Measurements from ENCODE around the gene NRXN2.

The NRXN2 gene

DNA sequence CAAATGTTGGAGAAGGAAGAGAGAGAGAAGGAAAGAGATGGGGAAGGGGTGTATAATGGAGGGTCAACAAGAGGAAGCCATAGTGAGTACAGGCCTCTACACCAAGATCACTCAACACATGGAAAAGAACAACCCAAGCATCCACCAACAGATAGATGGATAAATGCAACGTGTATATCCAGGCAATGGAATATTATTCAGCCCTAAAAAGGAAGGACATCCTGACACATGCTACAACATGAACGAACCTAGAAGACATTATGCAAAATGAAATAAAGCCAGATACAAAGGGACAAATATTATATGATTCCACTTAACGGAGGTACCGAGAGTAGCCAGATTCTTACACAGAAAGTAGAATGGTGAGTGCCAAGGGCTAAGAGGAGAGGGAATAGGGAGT lies 59.3 kb downstream of the NRXN2 start:
- H3K36me3 ChIP-seq (ENCODE audit: insufficient read depth, low read length): no peaks in the 10 kb centered on the region
- 91% methylated on average over 4 of the region's 4 CpGs for WGBS
- no peak overlapping the region for H3K4me3 ChIP-seq (ENCODE audit: low read length)
- no peak overlapping the region for H3K9ac ChIP-seq (ENCODE audit: low read depth, low read length)
- H3K27ac ChIP-seq (ENCODE audit: low read depth, low read length): no peak overlapping the region
- H3K4me1 ChIP-seq (ENCODE audit: insufficient read depth, low read length): no peaks in the 10 kb centered on the region; the same call in 1 of the 2 replicates
- H3K27me3 ChIP-seq (ENCODE audit: insufficient read depth, low read length): no peaks in the 10 kb centered on the region
- no peaks in the 10 kb centered on the region for H3K9me3 ChIP-seq (ENCODE audit: insufficient read depth, low read depth, low read length)

DNA sequence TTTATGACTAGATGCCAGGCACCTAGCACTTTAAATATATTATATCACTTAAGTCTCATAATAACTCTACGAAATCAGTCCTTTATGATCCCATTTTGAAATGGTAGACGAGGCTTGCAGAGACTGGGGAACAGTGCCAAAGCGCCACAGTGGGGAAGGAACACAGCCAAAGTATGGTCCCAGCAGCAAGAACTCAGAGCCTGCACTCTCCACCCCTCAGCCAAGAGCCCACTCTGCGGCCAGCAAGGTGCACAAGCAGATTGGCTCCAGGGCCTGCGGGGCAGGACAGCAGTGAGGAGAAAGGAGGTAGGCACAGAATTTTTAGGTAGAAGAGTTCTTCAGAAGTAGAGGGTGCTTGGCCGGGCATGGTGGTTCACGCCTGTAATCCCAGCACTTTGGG lies 61.4 kb downstream of the NRXN2 start:
- Histone ChIP-seq H3K36me3 (ENCODE audit: insufficient read depth, low read length) (no peaks in the 10 kb centered on the region), H3K27me3 (ENCODE audit: insufficient read depth, low read length) (no peaks in the 10 kb centered on the region), H3K9ac (ENCODE audit: low read depth, low read length) (no peak overlapping the region), H3K4me1 (ENCODE audit: insufficient read depth, low read length) (peaks cover under 1% of the 10 kb centered on the region; the same call in 1 of the 2 replicates), H3K9me3 (ENCODE audit: insufficient read depth, low read depth, low read length) (no peaks in the 10 kb centered on the region), H3K4me3 (ENCODE audit: low read length) (no peak overlapping the region), H3K27ac (ENCODE audit: low read depth, low read length) (no peak overlapping the region)
- 95% methylated on average over 7 of the region's 7 CpGs for WGBS

DNA sequence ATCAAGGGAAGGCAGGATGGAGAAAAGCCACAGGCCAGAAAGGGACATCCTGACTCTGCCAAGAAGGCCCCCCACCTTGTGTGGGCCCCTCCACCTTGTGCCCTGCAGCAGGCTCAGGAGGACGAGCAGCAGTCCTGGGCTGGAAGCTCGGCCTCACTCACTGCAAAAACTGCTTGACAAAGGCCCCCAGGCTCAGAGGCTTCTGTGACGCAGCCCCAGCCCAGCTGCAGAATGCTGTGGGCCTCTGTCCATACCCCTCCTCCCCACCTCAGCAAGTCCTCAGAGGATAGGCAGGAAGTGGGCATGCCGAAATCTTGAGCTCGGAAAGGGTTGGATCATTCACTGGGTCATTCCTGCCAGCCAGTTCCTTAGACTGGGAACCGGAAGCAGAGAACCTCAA lies 61.9 kb downstream of the NRXN2 start:
- H3K9me3 ChIP-seq (ENCODE audit: insufficient read depth, low read depth, low read length): no peaks in the 10 kb centered on the region
- H3K4me1 ChIP-seq (ENCODE audit: insufficient read depth, low read length): peaks cover 4% of the 10 kb centered on the region; the same call in 1 of the 2 replicates
- H3K36me3 ChIP-seq (ENCODE audit: insufficient read depth, low read length): no peaks in the 10 kb centered on the region
- no peak overlapping the region for H3K4me3 ChIP-seq (ENCODE audit: low read length)
- no peaks in the 10 kb centered on the region for H3K27me3 ChIP-seq (ENCODE audit: insufficient read depth, low read length)
- no peak overlapping the region for H3K27ac ChIP-seq (ENCODE audit: low read depth, low read length)
- no peak overlapping the region for H3K9ac ChIP-seq (ENCODE audit: low read depth, low read length)
- WGBS: 77% methylated on average over 6 of the region's 6 CpGs

DNA sequence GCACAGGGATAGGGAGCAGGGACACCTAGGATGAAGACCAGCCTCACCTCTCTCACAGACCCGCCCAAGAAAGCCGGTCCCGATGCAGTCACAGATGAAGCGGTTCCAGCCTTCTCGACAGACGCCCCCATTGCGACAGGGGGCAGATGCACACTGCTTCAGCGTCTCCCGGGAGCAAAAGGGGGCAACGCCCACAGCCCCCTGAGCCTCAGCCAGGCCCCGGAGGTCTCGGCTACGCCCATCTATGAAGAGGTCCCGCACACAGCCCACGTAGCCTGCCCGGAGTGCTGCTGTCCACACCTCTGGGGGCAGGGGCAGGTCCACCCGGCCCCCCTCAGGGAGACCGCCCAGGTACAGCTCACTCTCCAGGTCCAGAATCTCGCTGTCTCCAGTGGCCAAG lies 62.3 kb downstream of the NRXN2 start:
- Histone ChIP-seq H3K27me3 (ENCODE audit: insufficient read depth, low read length) (no peaks in the 10 kb centered on the region), H3K4me1 (ENCODE audit: insufficient read depth, low read length) (peaks cover 4% of the 10 kb centered on the region; the same call in 1 of the 2 replicates), H3K9ac (ENCODE audit: low read depth, low read length) (no peak overlapping the region), H3K36me3 (ENCODE audit: insufficient read depth, low read length) (no peaks in the 10 kb centered on the region), H3K27ac (ENCODE audit: low read depth, low read length) (no peak overlapping the region), H3K4me3 (ENCODE audit: low read length) (no peak overlapping the region), H3K9me3 (ENCODE audit: insufficient read depth, low read depth, low read length) (no peaks in the 10 kb centered on the region)
- 90% methylated on average over 19 of the region's 19 CpGs for WGBS

DNA sequence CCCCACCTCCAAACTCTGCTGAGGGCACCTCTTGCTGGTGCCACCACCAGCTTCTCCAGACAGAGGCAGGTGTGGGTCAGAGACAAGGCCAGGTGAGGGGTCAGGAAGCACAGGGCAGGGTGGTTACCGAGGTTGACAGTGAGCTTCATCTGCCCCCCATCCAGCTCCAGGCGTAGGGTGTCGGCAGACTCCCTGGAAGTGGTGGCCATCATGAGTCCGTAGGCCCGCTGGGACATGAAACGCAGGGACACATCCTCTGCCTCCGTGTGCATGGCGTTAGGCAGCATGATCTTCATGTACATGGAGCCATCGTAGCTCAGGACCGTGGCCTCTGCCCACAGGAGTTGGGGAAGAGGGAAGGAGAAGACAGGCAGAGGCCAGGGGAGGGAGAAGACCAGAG lies 62.8 kb downstream of the NRXN2 start:
- H3K27me3 ChIP-seq (ENCODE audit: insufficient read depth, low read length): no peaks in the 10 kb centered on the region
- no peaks in the 10 kb centered on the region for H3K36me3 ChIP-seq (ENCODE audit: insufficient read depth, low read length)
- peaks cover 4% of the 10 kb centered on the region; the same call in 1 of the 2 replicates for H3K4me1 ChIP-seq (ENCODE audit: insufficient read depth, low read length)
- H3K9ac ChIP-seq (ENCODE audit: low read depth, low read length): no peak overlapping the region
- H3K27ac ChIP-seq (ENCODE audit: low read depth, low read length): no peak overlapping the region
- no peak overlapping the region for H3K4me3 ChIP-seq (ENCODE audit: low read length)
- 93% methylated on average over 10 of the region's 10 CpGs for WGBS
- H3K9me3 ChIP-seq (ENCODE audit: insufficient read depth, low read depth, low read length): no peaks in the 10 kb centered on the region

DNA sequence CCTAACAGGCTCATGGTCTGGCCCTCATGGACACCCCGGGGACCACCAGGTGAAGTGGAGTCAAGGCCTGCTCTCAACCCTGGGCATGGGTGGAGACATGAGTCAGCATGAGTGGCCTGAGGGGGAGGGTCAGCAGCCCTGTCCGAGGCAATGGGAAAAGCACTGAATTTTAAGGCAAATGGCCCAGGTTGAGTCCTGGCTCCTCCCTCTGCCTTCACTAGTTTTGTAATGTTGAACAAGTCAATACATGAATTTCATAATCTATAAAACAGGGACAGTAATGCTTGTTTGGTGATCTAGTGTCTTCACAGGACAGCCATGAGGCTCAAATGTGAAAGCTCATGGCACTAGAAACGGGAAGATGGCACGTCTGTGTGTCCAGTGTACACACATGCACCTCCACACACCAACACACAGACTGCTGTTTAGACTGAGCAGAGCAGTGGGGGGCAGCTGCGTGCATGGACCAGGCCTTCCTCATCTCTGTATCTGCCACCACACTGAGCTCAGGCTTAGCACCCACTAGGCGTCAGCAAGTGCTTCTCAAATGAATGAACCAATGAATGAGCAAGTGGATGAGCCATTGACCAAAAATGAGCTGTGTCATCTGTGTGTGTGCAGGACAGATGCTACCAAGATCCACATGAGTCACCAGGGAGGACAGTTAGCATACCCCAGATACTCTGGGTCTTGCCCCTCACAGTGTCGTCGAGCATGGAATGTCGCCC lies 63.4 kb downstream of the NRXN2 start:
- H3K9me3 ChIP-seq (ENCODE audit: insufficient read depth, low read depth, low read length): no peaks in the 10 kb centered on the region
- H3K4me3 ChIP-seq (ENCODE audit: low read length): no peak overlapping the region
- WGBS: 86% methylated on average over 9 of the region's 9 CpGs
- H3K36me3 ChIP-seq (ENCODE audit: insufficient read depth, low read length): no peaks in the 10 kb centered on the region
- H3K4me1 ChIP-seq (ENCODE audit: insufficient read depth, low read length): peaks cover 4% of the 10 kb centered on the region; the same call in 1 of the 2 replicates
- H3K27ac ChIP-seq (ENCODE audit: low read depth, low read length): no peak overlapping the region
- no peak overlapping the region for H3K9ac ChIP-seq (ENCODE audit: low read depth, low read length)
- H3K27me3 ChIP-seq (ENCODE audit: insufficient read depth, low read length): no peaks in the 10 kb centered on the region

DNA sequence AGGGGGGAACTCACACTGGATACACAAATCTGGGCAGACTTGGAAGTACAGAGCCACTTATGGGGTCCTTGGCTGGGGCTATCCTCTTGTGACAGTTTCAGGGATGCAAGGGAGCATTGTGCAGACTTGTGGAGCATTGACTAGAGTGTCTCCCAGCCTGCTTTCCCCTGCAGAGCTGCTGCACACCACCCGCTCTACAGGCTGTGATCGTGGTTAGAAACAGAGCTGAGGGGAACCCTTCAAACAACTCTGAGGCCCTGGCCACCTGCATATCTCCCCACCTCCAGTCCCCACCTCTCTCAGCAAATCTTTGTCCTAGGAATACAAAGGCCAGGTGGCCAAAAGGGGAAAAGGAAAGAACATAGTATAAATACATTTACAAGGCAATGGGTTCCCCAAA lies 64.7 kb downstream of the NRXN2 start:
- Histone ChIP-seq H3K4me3 (ENCODE audit: low read length) (no peak overlapping the region), H3K4me1 (ENCODE audit: insufficient read depth, low read length) (peaks cover 4% of the 10 kb centered on the region; the same call in 1 of the 2 replicates), H3K36me3 (ENCODE audit: insufficient read depth, low read length) (no peaks in the 10 kb centered on the region), H3K9ac (ENCODE audit: low read depth, low read length) (no peak overlapping the region), H3K27me3 (ENCODE audit: insufficient read depth, low read length) (no peaks in the 10 kb centered on the region), H3K27ac (ENCODE audit: low read depth, low read length) (no peak overlapping the region), H3K9me3 (ENCODE audit: insufficient read depth, low read depth, low read length) (no peaks in the 10 kb centered on the region)
- 95% methylated on average over 2 of the region's 2 CpGs for WGBS

DNA sequence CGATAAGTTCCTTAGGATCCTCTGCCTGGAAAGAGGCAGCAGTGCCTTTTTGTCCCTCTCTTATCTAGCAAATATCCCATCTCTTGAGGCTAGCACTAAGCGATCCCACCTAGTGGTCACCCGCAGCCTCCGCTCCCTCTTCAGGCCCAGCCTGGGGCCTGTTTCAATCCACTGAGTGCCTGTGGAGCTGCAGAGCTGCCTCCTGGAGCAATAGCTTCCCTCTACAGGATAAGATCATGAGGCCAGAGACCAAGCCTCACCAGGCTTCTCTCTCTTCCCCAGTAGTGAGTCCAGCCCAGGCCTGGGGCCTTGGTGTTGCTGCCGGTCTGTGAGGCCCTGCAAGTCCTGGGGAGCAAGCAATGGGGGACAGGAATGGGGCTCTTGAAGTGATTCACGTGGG lies 66.1 kb downstream of the NRXN2 start:
- no peak overlapping the region for H3K27ac ChIP-seq (ENCODE audit: low read depth, low read length)
- no peak overlapping the region for H3K9ac ChIP-seq (ENCODE audit: low read depth, low read length)
- WGBS: 44% methylated on average over 6 of the region's 6 CpGs

DNA sequence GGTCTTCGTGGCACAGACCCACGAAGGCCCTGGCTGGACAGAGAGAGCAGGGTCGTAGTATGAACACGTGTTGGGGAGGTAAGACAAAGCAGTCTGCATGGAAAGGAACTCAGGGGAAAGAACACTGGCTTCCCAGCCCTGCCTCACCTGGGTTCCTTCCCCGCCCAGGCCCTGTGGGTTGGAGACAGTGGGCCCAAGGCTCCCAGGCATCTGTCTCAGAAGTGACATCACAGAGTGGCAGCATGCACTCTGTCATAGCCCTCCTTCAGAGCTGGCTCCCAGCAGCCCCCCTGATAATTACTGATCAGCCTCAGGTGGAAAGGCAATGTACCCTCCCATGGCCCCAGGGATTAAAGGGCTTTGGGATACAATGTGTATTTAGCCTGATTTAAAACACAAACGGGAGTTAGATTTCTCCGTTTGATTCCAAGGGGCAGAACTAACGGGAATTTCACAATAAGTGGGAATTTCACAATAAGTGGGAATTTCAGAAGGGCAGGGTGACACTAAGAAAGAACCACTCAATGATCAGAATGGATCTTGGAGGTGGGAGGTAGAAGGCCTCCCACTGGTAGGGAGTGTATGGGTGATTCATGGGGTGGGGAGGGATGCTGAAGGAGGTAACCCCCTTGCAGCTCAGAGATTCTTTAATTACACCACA lies 66.9 kb downstream of the NRXN2 start:
- Histone ChIP-seq H3K4me1 (ENCODE audit: insufficient read depth, low read length) (peaks cover 4% of the 10 kb centered on the region; the same call in 1 of the 2 replicates), H3K36me3 (ENCODE audit: insufficient read depth, low read length) (no peaks in the 10 kb centered on the region), H3K4me3 (ENCODE audit: low read length) (no peak overlapping the region), H3K27me3 (ENCODE audit: insufficient read depth, low read length) (no peaks in the 10 kb centered on the region), H3K9ac (ENCODE audit: low read depth, low read length) (no peak overlapping the region), H3K27ac (ENCODE audit: low read depth, low read length) (no peak overlapping the region), H3K9me3 (ENCODE audit: insufficient read depth, low read depth, low read length) (no peaks in the 10 kb centered on the region)
- WGBS: 87% methylated on average over 8 of the region's 8 CpGs

More for the DNA sequence above, 66.1 kb downstream of the NRXN2 start:
- H3K9me3 ChIP-seq (ENCODE audit: insufficient read depth, low read depth, low read length): no peaks in the 10 kb centered on the region
- no peaks in the 10 kb centered on the region for H3K36me3 ChIP-seq (ENCODE audit: insufficient read depth, low read length)
- H3K27me3 ChIP-seq (ENCODE audit: insufficient read depth, low read length): no peaks in the 10 kb centered on the region
- H3K4me1 ChIP-seq (ENCODE audit: insufficient read depth, low read length): peaks cover 4% of the 10 kb centered on the region; the same call in 1 of the 2 replicates
- no peak overlapping the region for H3K4me3 ChIP-seq (ENCODE audit: low read length)

DNA sequence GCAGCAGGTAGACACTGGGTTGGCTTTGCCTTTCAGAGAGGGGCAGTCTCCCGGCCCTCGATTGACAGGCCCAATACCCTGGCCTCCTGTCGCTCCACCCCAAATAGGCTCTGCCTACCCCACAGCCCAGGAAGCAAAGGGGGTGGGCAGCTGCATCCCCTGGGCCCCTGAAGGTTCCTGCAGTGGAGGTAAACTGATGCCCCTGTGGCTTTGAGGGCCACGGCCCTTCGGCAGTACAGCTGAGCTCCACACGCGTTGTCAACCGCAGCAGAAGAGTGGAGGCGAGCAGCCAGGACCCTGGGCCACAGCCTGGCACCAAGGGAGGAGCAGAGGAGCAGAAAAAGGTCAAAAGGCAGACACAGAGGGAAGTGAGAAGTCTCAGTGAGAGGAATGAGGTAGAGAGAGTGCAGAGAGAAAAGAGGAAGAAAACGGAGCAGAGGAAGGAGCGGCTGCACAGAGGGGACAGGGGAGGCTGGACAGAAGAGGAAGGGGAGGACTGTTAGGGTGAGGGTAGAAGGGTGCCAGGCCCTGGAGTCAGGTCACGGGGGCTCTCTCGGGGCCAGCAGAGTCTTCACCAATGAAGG lies 67.9 kb downstream of the NRXN2 start:
- H3K27ac ChIP-seq (ENCODE audit: low read depth, low read length): no peak overlapping the region
- H3K4me3 ChIP-seq (ENCODE audit: low read length): no peak overlapping the region
- no peaks in the 10 kb centered on the region for H3K27me3 ChIP-seq (ENCODE audit: insufficient read depth, low read length)
- H3K9ac ChIP-seq (ENCODE audit: low read depth, low read length): no peak overlapping the region
- H3K36me3 ChIP-seq (ENCODE audit: insufficient read depth, low read length): no peaks in the 10 kb centered on the region
- 84% methylated on average over 13 of the region's 13 CpGs for WGBS
- no peaks in the 10 kb centered on the region for H3K9me3 ChIP-seq (ENCODE audit: insufficient read depth, low read depth, low read length)
- H3K4me1 ChIP-seq (ENCODE audit: insufficient read depth, low read length): peaks cover 4% of the 10 kb centered on the region; the same call in 1 of the 2 replicates

DNA sequence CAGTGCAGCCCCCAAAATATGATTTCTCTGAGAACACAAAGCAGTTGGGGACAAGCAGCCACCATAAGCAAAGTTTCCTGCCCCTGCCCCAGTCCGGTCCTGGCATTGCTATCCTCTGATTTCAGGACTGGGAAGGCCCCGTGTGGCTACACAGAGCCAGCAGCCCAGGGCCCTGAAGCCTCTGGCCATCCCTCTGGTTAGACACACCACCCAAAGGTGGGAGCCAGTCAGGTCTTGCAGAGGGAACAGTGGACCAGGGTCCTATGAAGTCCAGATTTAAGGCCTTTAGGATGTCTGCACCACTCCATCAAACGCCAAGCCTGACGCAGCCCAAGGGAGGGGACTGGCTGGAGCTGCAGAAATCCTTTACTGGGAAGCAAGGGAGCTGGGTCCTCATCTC lies 68.6 kb downstream of the NRXN2 start:
- 94% methylated on average over 4 of the region's 4 CpGs for WGBS
- Histone ChIP-seq H3K27me3 (ENCODE audit: insufficient read depth, low read length) (no peaks in the 10 kb centered on the region), H3K4me1 (ENCODE audit: insufficient read depth, low read length) (peaks cover 4% of the 10 kb centered on the region; the same call in 1 of the 2 replicates), H3K9me3 (ENCODE audit: insufficient read depth, low read depth, low read length) (no peaks in the 10 kb centered on the region), H3K27ac (ENCODE audit: low read depth, low read length) (no peak overlapping the region), H3K9ac (ENCODE audit: low read depth, low read length) (no peak overlapping the region), H3K36me3 (ENCODE audit: insufficient read depth, low read length) (no peaks in the 10 kb centered on the region), H3K4me3 (ENCODE audit: low read length) (no peak overlapping the region)
